HL-60/S4 treated with phorbol 12-myristate 13-acetate at 8.2 ng/mL for 4 days and 3 days (cell line): ENCODE results near the gene MOB1A.
"Not testable (repeated sequence)": the region's sequence is repeated elsewhere in the genome, so short reads cannot be mapped to it uniquely, and the experiment has no call there.

Experiments
- in situ Hi-C: fragments of 300-500 bp; cut with MboI; formaldehyde crosslinking; loops from 2 replicates; pipeline ENCODE4 v1.15.0; 2022; ENCODE audit warnings: low sequenced_read_pairs

Gene MOB1A

DNA sequence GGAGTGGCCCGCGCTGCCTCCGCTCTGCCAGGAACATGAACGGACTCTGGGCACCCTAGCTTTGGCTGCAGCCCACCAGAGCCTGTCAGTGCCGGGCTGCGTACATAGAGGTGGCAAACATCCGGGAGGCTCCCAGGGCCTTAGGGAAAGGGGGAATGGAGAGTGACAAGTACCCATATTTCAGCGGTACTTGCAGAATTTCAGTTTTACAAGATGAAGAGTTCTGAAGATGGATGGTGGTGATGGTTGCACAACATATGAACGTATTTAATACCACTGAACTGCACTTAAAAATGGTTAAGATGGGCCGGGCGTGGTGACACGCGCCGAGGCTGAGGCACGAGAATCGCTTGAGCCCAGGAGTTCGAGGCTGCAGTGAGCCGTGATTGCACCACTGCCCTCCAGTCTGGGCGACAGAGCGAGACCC lies 20.6 kb upstream of the MOB1A start:
- in situ Hi-C loops = no loop called here

GRCh38 chr2:74198461-74199274 lies 20.0 kb upstream of the MOB1A start, which contains the start of gene MTHFD2:
Gene MTHFD2, plus strand, starts transcription at chr2:74198615. Its CDS starts 27 bp downstream, at chr2:74198642.
- in situ Hi-C loops = no loop called here

- in situ Hi-C loops = no loop called here
Measured at GRCh38 chr2:74198023-74198460, 19.4 kb upstream of the MOB1A start.

DNA sequence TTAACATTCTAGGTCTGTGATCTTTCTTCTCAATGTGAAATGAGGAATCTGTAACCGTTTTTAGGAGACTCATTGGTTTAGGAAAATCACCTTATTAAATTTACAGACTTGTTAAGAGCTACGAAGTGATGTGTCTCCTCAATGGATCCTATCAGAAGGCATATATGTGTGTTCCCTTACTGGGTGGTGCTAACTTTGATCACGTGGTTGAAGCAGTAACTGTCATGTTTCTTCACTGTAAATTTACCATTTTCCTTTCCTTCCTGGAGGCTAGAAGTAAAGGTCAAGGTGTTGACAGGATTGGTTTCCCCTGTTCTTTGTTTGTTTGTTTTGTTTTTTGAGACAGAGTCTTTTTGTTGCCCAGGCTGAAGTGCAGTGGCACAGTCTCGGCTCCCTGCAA lies 18.4 kb upstream of the MOB1A start:
- in situ Hi-C loops = no loop called here

GRCh38 chr2:74194799-74195198 lies 16.1 kb upstream of the MOB1A start:
- in situ Hi-C loops = no loop called here

- in situ Hi-C loops = no loop called here
Measured at GRCh38 chr2:74191596-74192380, 13.1 kb upstream of the MOB1A start.

DNA sequence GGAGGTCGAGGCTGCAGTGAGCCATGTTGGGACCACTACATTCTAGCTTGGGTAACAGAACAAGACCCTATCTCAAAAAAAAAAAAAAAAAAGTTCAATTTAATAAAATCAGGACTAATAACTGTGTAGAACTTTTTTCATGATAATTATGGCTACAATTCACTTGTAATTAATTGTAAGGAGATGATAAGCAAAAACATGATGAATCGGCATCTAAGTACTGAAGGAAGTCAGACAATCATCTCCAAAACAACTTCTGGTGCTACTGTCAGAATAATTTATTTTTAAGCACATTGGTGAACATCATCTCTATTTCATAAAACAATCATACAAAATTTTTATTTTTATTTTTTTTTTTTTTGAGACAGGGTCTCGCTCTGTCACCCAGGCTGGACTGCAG lies 10.0 kb upstream of the MOB1A start:
- in situ Hi-C loops = no loop called here

DNA sequence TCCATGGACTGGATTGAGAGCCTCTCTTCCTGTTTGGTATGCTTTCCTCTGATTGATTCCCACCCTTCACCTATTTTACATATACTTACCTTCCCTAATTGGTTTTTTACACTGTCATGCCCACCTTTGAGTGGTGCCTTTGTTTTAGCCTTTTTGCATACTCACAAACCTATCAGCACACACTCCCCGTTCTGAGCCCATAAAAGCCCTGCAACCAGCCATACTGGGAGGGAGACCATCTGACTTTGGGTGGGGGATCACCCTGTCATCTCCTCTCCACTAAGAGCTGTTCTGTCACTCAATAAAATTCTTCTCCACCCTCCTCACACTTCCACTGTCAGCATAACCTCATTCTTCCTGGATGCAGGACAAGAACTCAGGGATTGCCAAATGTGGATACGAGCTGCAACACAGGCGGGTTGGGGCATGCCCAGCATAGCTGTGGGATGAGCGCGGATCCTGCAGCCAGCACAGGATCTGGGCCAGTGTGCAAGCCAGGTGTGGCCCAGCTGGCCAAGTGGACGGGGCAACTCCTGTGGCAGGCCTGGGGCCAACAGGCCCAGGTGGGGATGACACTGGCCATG lies 9.4 kb upstream of the MOB1A start:
- in situ Hi-C loops = no loop called here

- in situ Hi-C loops = not testable (repeated sequence)
Measured at GRCh38 chr2:74186706-74187105, 8.0 kb upstream of the MOB1A start.

DNA sequence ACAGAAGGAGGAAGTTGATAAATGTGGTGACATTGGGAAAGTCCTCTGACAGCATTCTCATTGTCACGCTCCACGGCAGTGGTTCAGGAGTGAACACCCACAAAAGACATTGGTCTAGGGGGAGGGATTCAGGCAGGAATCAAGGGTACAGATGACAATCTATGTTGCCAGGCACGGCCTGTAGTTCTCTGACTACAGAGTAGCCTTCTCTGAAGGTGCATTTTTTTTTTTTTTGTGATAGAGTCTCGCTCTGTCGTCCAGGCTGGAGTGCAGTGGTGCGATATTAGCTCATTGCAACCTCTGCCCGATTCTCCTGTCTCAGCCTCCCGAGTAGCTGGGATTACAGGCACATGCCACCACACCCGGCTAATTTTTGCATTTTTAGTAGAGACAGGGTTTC lies 7.4 kb upstream of the MOB1A start:
- in situ Hi-C loops = no loop called here

GRCh38 chr2:74183878-74184277 lies 5.2 kb upstream of the MOB1A start:
- in situ Hi-C loops = no loop called here

DNA sequence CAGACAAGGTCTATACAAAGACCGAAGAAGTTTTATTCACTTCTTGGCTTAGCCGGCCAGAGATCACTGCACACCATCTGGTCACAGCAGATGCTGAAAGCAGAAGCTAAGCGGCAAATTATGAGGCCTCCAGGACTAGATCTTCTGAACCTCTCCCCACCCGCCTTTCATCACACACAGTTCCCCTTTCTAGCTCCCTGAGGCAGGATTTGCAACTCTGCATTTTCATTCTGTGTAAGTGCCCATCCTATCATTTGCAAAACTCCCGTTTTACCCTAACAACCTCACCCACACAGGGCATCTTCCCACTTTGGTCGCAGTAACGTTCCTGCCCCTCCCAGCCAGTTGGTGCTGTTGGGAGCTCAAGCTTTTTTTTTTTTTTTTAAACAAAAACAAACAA lies 3.1 kb upstream of the MOB1A start:
- in situ Hi-C loops = no loop called here

- in situ Hi-C loops = no loop called here
Measured at GRCh38 chr2:74179063-74179865, 585 bp upstream of the MOB1A start.

- in situ Hi-C loops = no loop called here
Measured at GRCh38 chr2:74177696-74178095, 983 bp downstream of the MOB1A start.

DNA sequence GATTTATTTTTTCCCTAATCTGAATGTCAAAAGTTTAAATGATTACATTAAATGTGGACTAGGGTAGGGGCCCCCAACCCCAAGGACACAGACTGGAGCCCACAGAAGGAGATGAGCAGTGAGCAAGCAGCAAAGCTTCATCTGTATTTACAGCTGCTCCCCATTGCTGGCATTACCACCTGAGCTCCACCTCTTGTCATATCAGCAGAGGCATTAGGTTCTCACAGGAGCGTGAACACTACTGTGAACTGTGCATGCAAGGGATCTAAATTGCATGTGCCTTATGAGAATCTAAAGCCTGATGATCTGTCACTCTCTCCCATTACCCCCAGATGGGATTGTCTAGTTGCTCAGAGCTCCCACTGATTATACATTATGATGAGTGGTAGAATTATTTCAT lies 3.8 kb downstream of the MOB1A start:
- in situ Hi-C loops = no loop called here

DNA sequence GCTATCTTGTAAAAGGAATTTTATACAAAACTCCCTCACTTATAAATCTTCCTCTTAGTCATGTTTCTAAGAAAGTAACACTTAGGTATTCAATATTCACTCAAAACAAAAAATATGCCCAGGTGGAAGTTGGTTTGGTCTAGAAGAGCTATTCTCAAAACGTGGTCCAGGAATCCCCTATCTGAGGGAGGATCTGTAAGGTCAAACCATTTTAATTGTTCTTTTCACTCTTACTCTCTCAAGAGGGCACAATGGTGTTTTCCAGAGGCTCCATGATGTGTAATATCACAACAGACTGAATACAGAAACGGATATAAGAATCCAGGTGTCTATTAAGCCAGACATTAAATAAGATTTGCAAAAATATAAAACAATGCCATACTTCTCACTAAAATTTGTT lies 9.9 kb downstream of the MOB1A start:
- in situ Hi-C loops = no loop called here

DNA sequence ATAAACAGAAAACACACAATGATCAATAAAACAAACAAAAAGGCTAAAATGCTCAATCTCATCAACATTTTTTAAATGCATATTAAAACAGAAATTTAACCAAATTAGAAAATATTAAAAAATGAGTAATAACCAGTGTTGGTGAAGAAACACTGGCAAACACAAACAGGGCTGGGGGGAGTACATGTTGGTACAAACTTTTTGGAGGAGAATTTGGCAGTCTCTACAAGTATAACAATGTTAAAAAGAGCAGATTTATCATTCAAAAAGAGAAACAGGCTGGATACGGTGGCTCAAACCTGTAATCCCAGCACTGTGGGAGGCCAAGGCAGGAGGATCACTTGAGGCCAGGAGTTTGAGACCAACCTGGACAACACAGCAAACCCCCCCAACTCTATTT lies 13.9 kb downstream of the MOB1A start:
- in situ Hi-C loops = no loop called here

GRCh38 chr2:74162951-74163350 lies 15.7 kb downstream of the MOB1A start:
- in situ Hi-C loops = no loop called here

DNA sequence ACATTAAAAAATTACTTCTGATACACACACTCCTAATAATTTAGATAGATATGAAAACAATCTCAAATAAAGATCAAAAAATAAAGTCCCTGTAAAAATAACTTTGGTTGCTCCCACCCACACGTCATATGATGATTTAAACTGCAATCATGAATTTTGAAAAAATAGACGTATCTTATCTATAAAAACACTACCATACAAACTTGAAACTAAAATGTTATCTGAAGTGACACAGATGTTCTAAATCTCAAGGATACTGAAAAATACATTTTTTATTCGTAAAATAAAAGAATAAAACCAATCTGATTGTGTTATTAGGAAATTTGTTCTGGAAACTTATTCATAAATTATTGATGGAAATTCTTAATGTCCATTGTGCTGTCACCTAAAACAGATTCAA lies 22.8 kb downstream of the MOB1A start:
- in situ Hi-C loops = no loop called here

GRCh38 chr2:74152954-74153353 lies 25.7 kb downstream of the MOB1A start:
- in situ Hi-C loops = no loop called here
